Activated CD4-positive, alpha-beta T cell treated with anti-CD3 and anti-CD28 coated beads, Interleukin-10, Interleukin-2, amounts not matched to agents 100 ng/mL and 50 ng/mL, durations not matched to agents 16 hours and 8 hours (primary cell): ENCODE measurements around the gene SLC35F1.
A peak's percentile ranks its signal among the peaks of the same experiment; 100 is the strongest.
"Not testable (repeated sequence)": the region's sequence is repeated elsewhere in the genome, so short reads cannot be mapped to it uniquely, and the experiment has no call there.

Experiments used
- DNase-seq: peaks from one replicate; pipeline ENCODE4 v3.0.0-alpha.2; 2020

The SLC35F1 gene

GRCh38 chr6:118016532-118016931, 109.5 kb downstream of the SLC35F1 start:
- no peak for DNase-seq

GRCh38 chr6:118017301-118017848, 110.3 kb downstream of the SLC35F1 start:
- DNase-seq, result no peak

DNA sequence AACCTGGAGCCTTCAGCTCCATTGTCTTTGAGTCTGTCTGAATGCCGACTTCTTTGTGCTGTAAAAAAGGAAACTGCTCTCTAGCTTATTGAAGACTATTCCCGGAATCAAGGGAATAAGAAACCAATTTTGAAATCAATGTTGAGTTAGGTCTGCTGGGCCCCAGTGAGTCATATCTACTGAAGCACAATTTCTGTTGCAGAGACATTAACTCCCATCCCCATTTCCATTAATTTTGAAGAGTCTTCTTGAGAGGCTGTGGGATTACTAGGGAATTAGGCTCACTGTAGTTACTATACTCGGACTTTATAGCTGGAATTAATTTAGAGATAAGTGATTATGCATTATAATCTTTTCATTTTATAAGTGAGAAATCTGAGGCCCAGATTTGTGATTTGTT, 116.7 kb downstream of the SLC35F1 start:
- DNase-seq, result no peak

GRCh38 chr6:118029967-118030366, 122.9 kb downstream of the SLC35F1 start:
- DNase-seq, result no peak

GRCh38 chr6:118037479-118037878, 130.4 kb downstream of the SLC35F1 start:
- not testable (repeated sequence) for DNase-seq

DNA sequence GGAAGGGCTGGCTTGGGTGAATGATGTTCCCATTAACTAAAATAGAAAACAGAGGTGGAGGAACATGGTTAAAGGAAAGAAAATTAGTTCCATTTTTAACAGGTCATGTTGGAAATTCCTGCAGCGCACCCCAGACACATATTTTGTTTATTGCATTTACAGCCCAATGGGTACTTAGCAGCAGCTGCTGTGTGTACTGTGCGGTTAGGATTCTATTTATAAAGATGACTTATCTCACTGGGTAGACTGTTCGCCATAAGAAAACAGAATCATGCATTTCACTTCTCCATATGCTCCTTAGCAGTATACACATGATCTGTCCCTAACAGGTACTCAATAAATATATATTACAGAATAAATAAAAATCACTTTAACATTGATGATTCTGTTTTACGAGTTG, 135.8 kb downstream of the SLC35F1 start:
- no peak for DNase-seq

DNA sequence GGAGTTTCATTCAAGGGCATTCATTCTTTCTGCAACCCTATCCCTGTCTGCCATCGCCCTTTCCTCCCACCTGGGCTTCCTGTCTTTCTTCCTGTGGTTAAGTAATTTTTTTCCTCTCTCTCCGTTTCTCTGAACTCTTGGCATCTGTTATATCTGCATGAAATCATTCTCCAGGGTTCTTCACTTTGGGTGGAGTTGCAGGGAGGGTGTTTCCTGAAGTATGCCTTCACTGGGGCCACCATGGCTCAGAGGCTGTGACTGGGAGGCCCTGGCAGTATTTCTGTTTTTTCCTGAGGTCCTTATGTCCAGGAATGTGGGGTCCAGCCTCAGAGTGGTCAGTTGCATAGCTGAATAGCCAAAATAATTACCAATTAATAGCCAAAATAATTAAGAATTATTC, 137.2 kb downstream of the SLC35F1 start:
- DNase-seq, result no peak

GRCh38 chr6:118054082-118054481, 147.0 kb downstream of the SLC35F1 start:
- DNase-seq, result no peak

DNA sequence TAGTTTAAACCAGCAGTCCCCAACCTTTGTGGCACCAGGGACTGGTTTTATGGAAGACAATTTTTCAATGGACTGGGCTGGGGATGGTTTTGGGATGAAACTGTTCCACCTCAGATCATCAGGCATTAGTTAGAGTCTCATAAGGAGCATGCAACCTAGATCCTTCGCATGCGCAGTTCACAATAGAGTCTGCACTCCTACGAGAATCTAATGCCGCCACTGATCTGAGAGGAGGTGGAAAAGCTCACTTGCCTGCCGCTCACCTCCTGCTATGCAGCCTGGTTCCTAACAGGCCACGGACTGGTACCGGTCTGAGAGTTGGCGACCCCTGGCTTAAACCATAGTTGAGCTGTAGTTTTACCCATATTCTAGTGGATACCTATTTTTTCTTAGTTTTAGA, 154.6 kb downstream of the SLC35F1 start:
- no peak for DNase-seq

- no peak for DNase-seq
These were observed 173.5 kb downstream of the SLC35F1 start for GRCh38 chr6:118080547-118080946.

GRCh38 chr6:118083711-118084110, 176.6 kb downstream of the SLC35F1 start:
- DNase-seq, result no peak

- DNase-seq, result no peak
These were observed 178.6 kb downstream of the SLC35F1 start for GRCh38 chr6:118085665-118086064.

DNA sequence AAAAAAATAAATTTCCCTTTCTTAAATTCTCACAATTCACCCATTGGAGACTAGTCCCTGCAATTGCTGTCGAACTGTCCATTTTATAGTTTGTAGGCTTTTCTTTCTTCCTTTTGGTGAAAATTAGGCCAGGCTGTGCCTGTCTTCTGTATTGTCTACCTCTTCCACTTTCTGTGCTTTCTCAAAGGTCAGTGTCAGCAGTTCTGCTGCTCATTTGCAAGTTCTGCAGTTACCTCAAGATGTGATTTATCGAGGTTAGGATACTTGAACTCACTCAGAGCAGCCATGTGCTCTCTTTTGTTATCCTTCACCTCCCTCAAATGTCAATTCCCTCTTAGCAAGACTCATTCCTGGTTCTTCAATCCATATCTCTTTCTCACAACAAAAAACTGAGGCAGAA, 179.1 kb downstream of the SLC35F1 start:
- no peak for DNase-seq

DNA sequence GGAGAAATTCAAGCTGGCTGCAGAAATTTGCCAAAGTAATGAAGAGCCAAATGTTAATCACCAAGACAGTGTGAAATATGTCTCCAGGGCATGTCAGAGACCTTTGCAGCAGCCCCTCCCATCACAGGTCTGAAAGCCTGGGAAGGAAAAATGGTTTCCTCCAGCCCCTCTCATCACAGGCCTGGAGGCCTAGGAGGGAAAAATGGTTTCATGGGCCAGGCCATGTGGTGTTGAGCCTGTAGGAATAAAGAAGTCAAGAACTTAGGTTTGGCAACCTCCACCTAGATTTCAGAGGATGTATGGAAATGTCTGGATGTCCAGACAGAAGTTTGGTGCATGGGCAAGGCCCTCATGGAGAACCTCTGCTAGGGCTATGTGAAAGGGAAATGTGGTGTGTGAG, 185.0 kb downstream of the SLC35F1 start:
- DNase-seq, result no peak

GRCh38 chr6:118097576-118097975, 190.5 kb downstream of the SLC35F1 start:
- DNase-seq, result no peak

GRCh38 chr6:118100717-118101116, 193.7 kb downstream of the SLC35F1 start:
- DNase-seq, result no peak

- DNase-seq, result no peak
These were observed 194.2 kb downstream of the SLC35F1 start for GRCh38 chr6:118101220-118101619.

DNA sequence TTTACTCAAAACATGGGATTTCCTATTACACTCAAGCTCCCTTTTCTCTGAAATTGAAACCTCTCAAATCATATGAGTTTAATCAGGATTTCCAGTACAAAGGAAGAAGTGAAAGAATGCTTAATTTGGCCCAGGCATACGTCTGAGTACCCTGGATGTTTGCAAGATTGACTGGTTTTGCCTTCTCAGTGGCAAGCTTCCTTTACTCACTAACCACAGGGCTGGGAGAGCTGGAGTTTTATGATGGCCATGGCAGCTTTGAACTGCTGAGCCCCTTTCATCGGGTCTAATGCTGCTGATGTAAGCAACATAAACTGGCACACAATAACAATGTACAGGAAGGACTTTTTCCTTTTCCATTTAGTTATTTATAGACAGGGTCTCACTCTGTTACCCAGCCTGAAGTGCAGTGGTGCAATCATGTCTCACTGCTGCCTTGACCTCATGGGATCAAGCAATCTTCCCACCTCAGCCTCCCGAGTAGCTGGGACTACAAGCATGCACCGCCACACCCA, 194.8 kb downstream of the SLC35F1 start:
- no peak for DNase-seq

DNA sequence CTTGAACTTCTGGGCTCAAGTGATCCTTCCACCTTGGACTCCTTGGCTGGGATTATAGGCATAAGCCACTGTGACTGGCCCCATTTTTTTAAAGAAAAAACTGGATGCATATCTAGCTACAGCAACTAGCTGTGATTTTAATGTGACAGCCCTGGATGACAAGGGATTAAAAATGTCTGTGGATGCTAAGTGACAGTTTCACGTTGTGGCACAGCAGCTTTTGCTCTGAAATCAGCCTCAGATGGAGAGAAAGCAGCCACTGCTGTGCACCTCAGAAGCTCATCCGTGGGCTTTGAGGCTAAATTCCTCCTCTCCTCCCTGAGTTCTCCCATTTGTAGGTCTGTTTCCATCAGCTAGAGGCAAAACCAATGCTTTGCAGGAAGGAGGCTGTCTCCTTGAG, 195.3 kb downstream of the SLC35F1 start:
- DNase-seq, result no peak

DNA sequence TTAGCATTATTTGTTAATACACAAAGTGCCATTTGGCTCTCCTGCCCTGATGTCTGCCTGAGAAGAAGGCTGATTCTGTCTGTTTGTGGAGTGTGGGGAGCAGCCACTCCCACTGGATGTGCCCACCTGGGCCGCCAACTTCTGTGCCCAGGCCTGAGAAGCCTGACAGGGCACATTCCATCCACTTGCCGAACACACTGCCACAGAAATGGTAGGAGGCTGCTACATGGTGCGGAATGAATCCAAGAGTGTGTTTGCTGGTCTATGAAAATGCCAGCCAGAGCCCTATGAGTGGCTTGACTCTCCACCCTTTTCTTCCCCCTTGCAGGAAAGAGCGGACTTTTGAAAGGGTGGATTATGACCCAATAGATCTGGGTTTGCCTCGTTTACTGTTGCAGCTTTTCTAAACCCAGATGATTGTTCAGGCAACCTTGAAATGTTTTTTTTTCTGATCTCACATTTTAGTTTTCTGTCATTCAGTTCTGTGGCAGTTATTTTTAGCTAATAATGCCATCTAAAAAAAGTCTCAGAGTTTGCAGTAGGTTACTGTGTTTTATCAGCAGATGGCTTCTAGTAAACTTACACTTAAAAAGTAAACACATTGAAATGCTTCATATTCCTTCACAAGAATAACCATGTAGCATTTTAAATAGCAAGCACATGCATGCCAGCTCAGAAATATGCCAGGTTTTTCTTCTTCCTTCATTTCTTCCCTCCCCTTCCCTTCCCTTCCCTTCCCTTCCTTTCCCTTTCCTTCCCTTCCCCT, 196.5 kb downstream of the SLC35F1 start:
- DNase-seq, result no peak

DNA sequence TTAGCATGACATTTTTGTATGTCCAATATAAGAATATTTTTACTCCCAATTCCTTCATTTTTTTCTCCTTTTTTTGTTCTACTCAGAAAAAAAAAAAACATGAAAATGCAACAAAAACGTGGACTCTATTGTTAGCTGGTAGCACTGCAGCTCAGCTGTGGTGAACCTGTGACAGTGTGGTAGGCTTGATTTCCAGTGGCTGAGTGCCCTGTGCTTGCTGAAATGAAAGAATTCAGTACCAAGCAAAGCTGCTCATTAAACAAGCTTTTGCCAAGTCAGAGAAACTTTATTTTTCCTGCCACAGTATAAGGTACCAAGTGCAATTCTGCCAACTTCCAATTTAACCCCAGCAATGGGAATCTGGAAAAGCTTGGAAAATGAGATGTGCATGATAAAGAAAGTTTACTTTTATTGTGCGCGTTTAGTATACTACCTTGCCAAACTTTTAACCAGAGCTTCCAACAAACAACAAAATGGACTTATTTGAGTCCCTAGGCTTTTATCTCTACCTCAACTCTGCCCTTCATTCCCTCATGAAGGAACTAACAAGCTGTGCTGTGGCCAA, 215.2 kb downstream of the SLC35F1 start:
- DNase-seq, result no peak

- DNase-seq, result no peak
These were observed 215.7 kb downstream of the SLC35F1 start for GRCh38 chr6:118122801-118123200.

DNA sequence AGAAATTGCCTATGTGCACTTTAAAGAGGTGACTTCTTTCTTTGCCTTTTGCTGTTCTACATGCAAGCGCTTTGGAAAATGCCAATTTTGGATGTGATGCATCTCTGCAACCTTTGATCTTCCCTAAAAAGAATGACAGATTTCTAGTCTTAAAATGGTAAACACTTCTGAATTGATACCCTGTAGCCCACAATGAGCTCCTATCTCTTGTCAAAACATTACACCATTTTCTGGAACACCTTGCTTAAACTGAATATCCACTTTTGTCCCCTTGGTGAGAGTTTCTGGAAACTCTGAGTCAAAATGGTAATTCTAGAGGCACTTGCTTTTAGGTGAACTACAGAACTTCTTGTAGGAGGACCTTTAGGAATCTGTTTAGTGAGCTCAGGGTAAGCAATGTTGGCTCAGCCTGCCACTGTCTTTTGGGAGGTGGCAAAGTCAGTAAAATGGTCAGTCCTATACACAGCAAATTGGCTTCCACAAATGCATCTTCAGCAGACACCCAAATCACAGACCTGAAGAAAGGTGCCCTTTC, 216.5 kb downstream of the SLC35F1 start:
- DNase-seq, result peak; percentile 3

DNA sequence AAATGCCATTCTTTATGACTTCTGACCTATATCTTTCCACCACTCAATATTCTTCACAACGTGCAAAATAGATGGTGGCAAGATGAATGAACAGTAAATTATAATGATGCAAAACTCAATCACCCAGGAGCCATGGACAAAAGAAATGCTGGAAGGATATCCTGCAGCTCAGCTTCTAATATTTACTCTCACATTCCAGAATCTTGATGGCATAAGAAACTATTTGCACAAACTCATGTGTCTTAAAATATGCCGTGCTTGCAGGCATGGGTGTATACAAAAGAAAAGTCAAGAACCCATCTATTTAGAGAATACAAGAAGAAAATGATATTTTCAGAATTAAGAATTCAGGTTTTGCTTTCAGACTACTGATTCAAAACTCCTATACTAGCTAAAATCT, 217.8 kb downstream of the SLC35F1 start:
- no peak for DNase-seq
